HCT116 (cell line): ENCODE results near the gene ITIH4. TPM values are rescaled to one million over a fixed set of nuclear protein-coding genes. Genes with fewer than 3 reads are reported as not detected.

Experiments used
- ATAC-seq: fragments of 200-7000 bp; cut with Tn5 transposase; 2 replicates; pipeline ENCODE4 v1.9.1; 2020; ENCODE audit warnings: mild to moderate bottlenecking, moderate library complexity
- BruUV-seq: library from RNA; stranded (reverse); fragments of 400-500 nt; replicated peaks from 2 replicates; lab custom pipeline; 2021; lab: Mats Ljungman, UMichigan
- CTCF ChIA-PET: fragments of 300-600 bp; sonication (Branson Sonifier 250); formaldehyde crosslinking; loops from one replicate; lab custom pipeline; 2021; ENCODE audit warnings: antibody characterized with exemption; lab: Charles Lee
- POLR2A ChIA-PET: fragments of 300-600, 350-600 bp; sonication (Branson Sonifier 250); formaldehyde crosslinking; loops from one replicate; lab custom pipeline; 2021; ENCODE audit warnings: antibody characterized with exemption; lab: Charles Lee
- RAD21 ChIA-PET, 2 experiments: fragments of 300-600 bp; sonication (Branson Sonifier 250); formaldehyde crosslinking; loops; one replicate each; lab custom pipeline; 2023; ENCODE audit warnings: low total read pairs in 2 of 2; ENCODE audit not compliant: uncharacterized antibody in 2 of 2, unreplicated experiment in 2 of 2, low non-redundant PET in 1 of 2; lab: Charles Lee
- DNase-seq: peaks from one replicate; pipeline ENCODE4 v3.0.0-alpha.2; 2010; ENCODE audit warnings: low read depth, low spot score
- H2AFZ ChIP-seq: fragments of 200-600 bp; shearing (Covaris generic), sonication (generic); 2 replicates; pipeline ENCODE4 v1.6.1; 2017; ENCODE audit warnings: low read depth, mixed run types, mixed read lengths, antibody characterized with exemption, low read length; ENCODE audit not compliant: poor library complexity, severe bottlenecking
- H3K27ac ChIP-seq: 2 replicates; pipeline ENCODE4 v1.5.1; 2012; ENCODE audit warnings: low read depth, low read length
- H3K27me3 ChIP-seq: fragments of 200-600 bp; sonication (generic); 2 replicates; pipeline ENCODE4 v1.6.1; 2016; ENCODE audit warnings: mixed run types, low read length, mixed read lengths; ENCODE audit not compliant: insufficient read depth
- H3K36me3 ChIP-seq, 2 experiments: fragments of 200-500 bp in 1 of 2; fragments of 200-600 bp in 1 of 2; sonication (Bioruptor generic) in 1 of 2; sonication (generic) in 1 of 2; 2 replicates each; pipeline versions ENCODE4 v1.5.1 to v1.6.1; 2014 to 2016; ENCODE audit warnings: low read length in 2 of 2, inconsistent platforms in 1 of 2, mixed read lengths in 1 of 2, mixed run types in 1 of 2; ENCODE audit not compliant: insufficient read depth in 2 of 2, control insufficient read depth in 1 of 2
- H3K4me1 ChIP-seq, 2 experiments: fragments of 200-600 bp in 1 of 2; sonication (generic) in 1 of 2; 2 replicates each; pipeline versions ENCODE4 v1.5.1 to v1.6.1; 2012 to 2017; ENCODE audit warnings: low read length in 2 of 2, inconsistent platforms in 1 of 2, mild to moderate bottlenecking in 1 of 2, mixed read lengths in 1 of 2, mixed run types in 1 of 2, moderate library complexity in 1 of 2; ENCODE audit not compliant: insufficient read depth in 2 of 2, control insufficient read depth in 1 of 2
- H3K4me2 ChIP-seq: fragments of 200-600 bp; sonication (generic); 2 replicates; pipeline ENCODE4 v1.6.1; 2017; ENCODE audit warnings: mixed run types, low read length, mixed read lengths
- H3K4me3 ChIP-seq, 2 experiments: fragments of 200-600 bp in 1 of 2; sonication (generic) in 1 of 2; replicated peaks in 1 of 2; 2 replicates each; pipeline ENCODE4 v1.5.1; 2011 to 2016; ENCODE audit warnings: low read length in 2 of 2, control low read depth in 1 of 2, low read depth in 1 of 2, mild to moderate bottlenecking in 1 of 2, mixed read lengths in 1 of 2, mixed run types in 1 of 2
- H3K79me2 ChIP-seq: fragments of 200-600 bp; sonication (generic); 2 replicates; pipeline ENCODE4 v1.6.1; 2017; ENCODE audit warnings: mild to moderate bottlenecking, mixed run types, low read length, moderate library complexity, mixed read lengths; ENCODE audit not compliant: insufficient read depth
- H3K9ac ChIP-seq: fragments of 200-600 bp; sonication (generic); 2 replicates; pipeline ENCODE4 v1.6.1; 2016; ENCODE audit warnings: low read length, mixed read lengths
- H3K9me2 ChIP-seq: fragments of 200-600 bp; sonication (generic), shearing (Covaris generic); 2 replicates; pipeline ENCODE4 v1.6.1; 2017; ENCODE audit warnings: mixed run types, mild to moderate bottlenecking, moderate library complexity; ENCODE audit not compliant: insufficient read depth
- H3K9me3 ChIP-seq, 2 experiments: fragments of 200-500 bp in 1 of 2; fragments of 200-600 bp in 1 of 2; sonication (Bioruptor generic) in 1 of 2; sonication (generic) in 1 of 2; 2 replicates each; pipeline ENCODE4 v1.6.1; 2014 to 2017; ENCODE audit warnings: low read length in 2 of 2, mixed read lengths in 2 of 2, inconsistent platforms in 1 of 2, low read depth in 1 of 2, mild to moderate bottlenecking in 1 of 2, mixed run types in 1 of 2, moderate library complexity in 1 of 2; ENCODE audit not compliant: control insufficient read depth in 1 of 2, insufficient read depth in 1 of 2
- H4K20me1 ChIP-seq: fragments of 200-600 bp; sonication (generic), shearing (Covaris generic); 2 replicates; pipeline ENCODE4 v1.6.1; 2017; ENCODE audit warnings: mixed run types, mild to moderate bottlenecking, moderate library complexity; ENCODE audit not compliant: insufficient read depth
- CBX3 ChIP-seq: IDR thresholded peaks from 2 replicates; pipeline ENCODE4 v1.6.1; 2012; ENCODE audit warnings: low read depth
- CEBPB ChIP-seq: IDR thresholded peaks from 2 replicates; pipeline ENCODE4 v1.6.1; 2012; ENCODE audit warnings: low read depth
- EZH2 ChIP-seq: fragments of 200-600 bp; sonication (generic); IDR thresholded peaks from 2 replicates; pipeline ENCODE4 v1.6.1; 2017; ENCODE audit warnings: antibody characterized with exemption, mixed run types
- EZH2phosphoT487 ChIP-seq: fragments of 200-600 bp; IDR thresholded peaks from 2 replicates; pipeline ENCODE4 v1.6.1; 2018; ENCODE audit warnings: antibody characterized with exemption, borderline replicate concordance
- FOSL1 ChIP-seq: IDR thresholded peaks from 2 replicates; pipeline ENCODE4 v1.6.1; 2012; ENCODE audit warnings: low read depth
- JUND ChIP-seq: IDR thresholded peaks from 2 replicates; pipeline ENCODE4 v1.6.1; 2012
- POLR2A ChIP-seq: IDR thresholded peaks from 2 replicates; pipeline ENCODE4 v1.7.0; 2011; ENCODE audit warnings: borderline replicate concordance; ENCODE audit not compliant: insufficient read depth, insufficient read length; ENCODE audit errors: extremely low read depth
- POLR2AphosphoS5 ChIP-seq: IDR thresholded peaks from 2 replicates; pipeline ENCODE4 v1.6.1; 2011; ENCODE audit warnings: mild to moderate bottlenecking, low read depth, low read length, moderate library complexity
- SIN3A ChIP-seq: IDR thresholded peaks from 2 replicates; pipeline ENCODE4 v1.6.1; 2012; ENCODE audit warnings: low read depth
- SRF ChIP-seq: IDR thresholded peaks from 2 replicates; pipeline ENCODE4 v1.6.1; 2012; ENCODE audit warnings: low read depth
- TCF7L2 ChIP-seq: IDR thresholded peaks from 2 replicates; pipeline ENCODE4 v1.7.0; 2011; ENCODE audit warnings: borderline replicate concordance, inconsistent platforms; ENCODE audit not compliant: insufficient read depth, insufficient read length; ENCODE audit errors: extremely low read depth
- ZFX ChIP-seq: fragments of 450-650 bp; IDR thresholded peaks from 2 replicates; pipeline ENCODE4 v1.6.1; 2017
- ZNF274 ChIP-seq: fragments of 200-500 bp; sonication (Bioruptor generic); IDR thresholded peaks from 2 replicates; pipeline ENCODE4 v1.6.1; 2014; ENCODE audit warnings: mild to moderate bottlenecking, low read depth, low read length, inconsistent platforms
- intact Hi-C: fragments of 100-400 bp; cut with micrococcal nuclease; formaldehyde crosslinking; loops from 2 replicates; pipeline ENCODE4 v1.10.0; 2022
- total RNA-seq: library from RNA; stranded (reverse); gene quantifications from one replicate; pipeline ENCODE4 v1.2.1, GENCODE V29; 2021; ENCODE audit not compliant: unreplicated experiment
- TF ChIP-seq, protein P1 (sequence below): IDR thresholded peaks from 2 replicates; pipeline ENCODE4 v1.6.1; 2012
- TF ChIP-seq, protein P2 (sequence below): IDR thresholded peaks from 2 replicates; pipeline ENCODE4 v1.6.1; 2012; ENCODE audit warnings: low read depth
- TF ChIP-seq, protein P3 (sequence below): IDR thresholded peaks from 2 replicates; pipeline ENCODE4 v1.6.1; 2012
- TF ChIP-seq, protein P4 (sequence below): IDR thresholded peaks from 2 replicates; pipeline ENCODE4 v1.6.1; 2011; ENCODE audit warnings: mild to moderate bottlenecking, low read length, moderate library complexity; ENCODE audit not compliant: insufficient replicate concordance; ENCODE audit errors: extremely low read depth
- TF ChIP-seq, protein P5 (sequence below), 3 experiments: fragments of 200-600 bp in 1 of 3; sonication (generic) in 1 of 3; IDR thresholded peaks in 2 of 3; conservative IDR thresholded peaks in 1 of 3; 2 replicates each; pipeline ENCODE4 v1.5.1; 2012 to 2017; ENCODE audit warnings: low read depth in 2 of 3, low read length in 2 of 3, antibody characterized with exemption in 1 of 3, borderline replicate concordance in 1 of 3, control low read depth in 1 of 3, mild to moderate bottlenecking in 1 of 3, mixed read lengths in 1 of 3, mixed run types in 1 of 3, moderate library complexity in 1 of 3; ENCODE audit not compliant: insufficient read depth in 1 of 3

Gene ITIH4
- total RNA-seq, 1 experiment from 2014 or later: 4.1 TPM

DNA sequence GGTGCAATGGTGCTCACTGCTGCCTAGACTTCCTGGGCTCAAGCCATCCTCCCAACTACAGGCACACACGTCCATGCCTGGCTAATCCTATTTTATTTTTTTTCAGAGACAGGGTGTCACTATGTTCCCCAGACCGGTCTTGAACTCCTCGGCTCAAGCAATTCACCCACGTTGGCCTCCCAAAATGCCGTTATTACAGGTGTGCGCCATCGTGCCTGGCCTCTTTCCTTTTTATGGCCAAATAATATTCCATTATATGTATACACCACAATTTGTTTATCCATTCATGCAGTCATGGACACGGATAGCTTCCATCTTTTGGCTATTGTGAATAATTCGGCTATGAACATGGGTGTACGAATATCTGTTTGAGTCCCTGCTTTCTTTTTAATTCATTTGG is 58.8 kb downstream of the ITIH4 start:
- H3K4me2 ChIP-seq: peak overlapping the region; percentile 81
- intact Hi-C loops: no loop called here
- TF ChIP-seq POLR2A (no peak), JUND (no peak), FOSL1 (no peak), SRF (no peak), EZH2 (no peak), EZH2phosphoT487 (no peak), ZNF274 (no peak), CBX3 (no peak), SIN3A (no peak), TCF7L2 (no peak), POLR2AphosphoS5 (no peak), ZFX (no peak), CEBPB (no peak)
- TF ChIP-seq, protein P1, sequence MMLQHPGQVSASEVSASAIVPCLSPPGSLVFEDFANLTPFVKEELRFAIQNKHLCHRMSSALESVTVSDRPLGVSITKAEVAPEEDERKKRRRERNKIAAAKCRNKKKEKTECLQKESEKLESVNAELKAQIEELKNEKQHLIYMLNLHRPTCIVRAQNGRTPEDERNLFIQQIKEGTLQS: no peak
- TF ChIP-seq, protein P2, sequence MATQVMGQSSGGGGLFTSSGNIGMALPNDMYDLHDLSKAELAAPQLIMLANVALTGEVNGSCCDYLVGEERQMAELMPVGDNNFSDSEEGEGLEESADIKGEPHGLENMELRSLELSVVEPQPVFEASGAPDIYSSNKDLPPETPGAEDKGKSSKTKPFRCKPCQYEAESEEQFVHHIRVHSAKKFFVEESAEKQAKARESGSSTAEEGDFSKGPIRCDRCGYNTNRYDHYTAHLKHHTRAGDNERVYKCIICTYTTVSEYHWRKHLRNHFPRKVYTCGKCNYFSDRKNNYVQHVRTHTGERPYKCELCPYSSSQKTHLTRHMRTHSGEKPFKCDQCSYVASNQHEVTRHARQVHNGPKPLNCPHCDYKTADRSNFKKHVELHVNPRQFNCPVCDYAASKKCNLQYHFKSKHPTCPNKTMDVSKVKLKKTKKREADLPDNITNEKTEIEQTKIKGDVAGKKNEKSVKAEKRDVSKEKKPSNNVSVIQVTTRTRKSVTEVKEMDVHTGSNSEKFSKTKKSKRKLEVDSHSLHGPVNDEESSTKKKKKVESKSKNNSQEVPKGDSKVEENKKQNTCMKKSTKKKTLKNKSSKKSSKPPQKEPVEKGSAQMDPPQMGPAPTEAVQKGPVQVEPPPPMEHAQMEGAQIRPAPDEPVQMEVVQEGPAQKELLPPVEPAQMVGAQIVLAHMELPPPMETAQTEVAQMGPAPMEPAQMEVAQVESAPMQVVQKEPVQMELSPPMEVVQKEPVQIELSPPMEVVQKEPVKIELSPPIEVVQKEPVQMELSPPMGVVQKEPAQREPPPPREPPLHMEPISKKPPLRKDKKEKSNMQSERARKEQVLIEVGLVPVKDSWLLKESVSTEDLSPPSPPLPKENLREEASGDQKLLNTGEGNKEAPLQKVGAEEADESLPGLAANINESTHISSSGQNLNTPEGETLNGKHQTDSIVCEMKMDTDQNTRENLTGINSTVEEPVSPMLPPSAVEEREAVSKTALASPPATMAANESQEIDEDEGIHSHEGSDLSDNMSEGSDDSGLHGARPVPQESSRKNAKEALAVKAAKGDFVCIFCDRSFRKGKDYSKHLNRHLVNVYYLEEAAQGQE: no peak
- TF ChIP-seq, protein P3, sequence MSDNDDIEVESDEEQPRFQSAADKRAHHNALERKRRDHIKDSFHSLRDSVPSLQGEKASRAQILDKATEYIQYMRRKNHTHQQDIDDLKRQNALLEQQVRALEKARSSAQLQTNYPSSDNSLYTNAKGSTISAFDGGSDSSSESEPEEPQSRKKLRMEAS: no peak
- TF ChIP-seq, protein P4, sequence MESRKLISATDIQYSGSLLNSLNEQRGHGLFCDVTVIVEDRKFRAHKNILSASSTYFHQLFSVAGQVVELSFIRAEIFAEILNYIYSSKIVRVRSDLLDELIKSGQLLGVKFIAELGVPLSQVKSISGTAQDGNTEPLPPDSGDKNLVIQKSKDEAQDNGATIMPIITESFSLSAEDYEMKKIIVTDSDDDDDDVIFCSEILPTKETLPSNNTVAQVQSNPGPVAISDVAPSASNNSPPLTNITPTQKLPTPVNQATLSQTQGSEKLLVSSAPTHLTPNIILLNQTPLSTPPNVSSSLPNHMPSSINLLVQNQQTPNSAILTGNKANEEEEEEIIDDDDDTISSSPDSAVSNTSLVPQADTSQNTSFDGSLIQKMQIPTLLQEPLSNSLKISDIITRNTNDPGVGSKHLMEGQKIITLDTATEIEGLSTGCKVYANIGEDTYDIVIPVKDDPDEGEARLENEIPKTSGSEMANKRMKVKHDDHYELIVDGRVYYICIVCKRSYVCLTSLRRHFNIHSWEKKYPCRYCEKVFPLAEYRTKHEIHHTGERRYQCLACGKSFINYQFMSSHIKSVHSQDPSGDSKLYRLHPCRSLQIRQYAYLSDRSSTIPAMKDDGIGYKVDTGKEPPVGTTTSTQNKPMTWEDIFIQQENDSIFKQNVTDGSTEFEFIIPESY: no peak
- TF ChIP-seq, protein P5, sequence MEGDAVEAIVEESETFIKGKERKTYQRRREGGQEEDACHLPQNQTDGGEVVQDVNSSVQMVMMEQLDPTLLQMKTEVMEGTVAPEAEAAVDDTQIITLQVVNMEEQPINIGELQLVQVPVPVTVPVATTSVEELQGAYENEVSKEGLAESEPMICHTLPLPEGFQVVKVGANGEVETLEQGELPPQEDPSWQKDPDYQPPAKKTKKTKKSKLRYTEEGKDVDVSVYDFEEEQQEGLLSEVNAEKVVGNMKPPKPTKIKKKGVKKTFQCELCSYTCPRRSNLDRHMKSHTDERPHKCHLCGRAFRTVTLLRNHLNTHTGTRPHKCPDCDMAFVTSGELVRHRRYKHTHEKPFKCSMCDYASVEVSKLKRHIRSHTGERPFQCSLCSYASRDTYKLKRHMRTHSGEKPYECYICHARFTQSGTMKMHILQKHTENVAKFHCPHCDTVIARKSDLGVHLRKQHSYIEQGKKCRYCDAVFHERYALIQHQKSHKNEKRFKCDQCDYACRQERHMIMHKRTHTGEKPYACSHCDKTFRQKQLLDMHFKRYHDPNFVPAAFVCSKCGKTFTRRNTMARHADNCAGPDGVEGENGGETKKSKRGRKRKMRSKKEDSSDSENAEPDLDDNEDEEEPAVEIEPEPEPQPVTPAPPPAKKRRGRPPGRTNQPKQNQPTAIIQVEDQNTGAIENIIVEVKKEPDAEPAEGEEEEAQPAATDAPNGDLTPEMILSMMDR (IDR thresholded peaks at IDR 0.05 in 2 of 3, conservative IDR thresholded peaks at IDR 0.05 in 1 of 3; ENCODE audit: borderline replicate concordance in 1 of 3, insufficient read depth in 1 of 3, low read depth in 2 of 3, low read length in 2 of 3): no peak
- TF ChIP-seq, all 23 proteins: peak for 0
- H3K79me2 ChIP-seq: peaks cover 21% of the 10 kb centered on the region
- H3K27me3 ChIP-seq: no peaks in the 10 kb centered on the region
- H3K9me2 ChIP-seq: no peaks in the 10 kb centered on the region
- no peaks in the 10 kb centered on the region for H4K20me1 ChIP-seq
- RAD21 ChIA-PET: no interaction called here
- H3K9ac ChIP-seq: peak overlapping the region; percentile 77
- no peak for DNase-seq
- H3K9me3 ChIP-seq: no peaks in the 10 kb centered on the region
- H3K27ac ChIP-seq: peak overlapping the region; percentile 37; the same call in 1 of the 2 replicates
- H3K36me3 ChIP-seq: peaks cover 0 to 9% of the 10 kb centered on the region in 2 experiments; a peak in 2 of 4 replicates
- peaks cover 4 to 27% of the 10 kb centered on the region in 2 experiments; a peak in 3 of 4 replicates for H3K4me1 ChIP-seq
- no peak for ATAC-seq
- H3K4me3 ChIP-seq: peak overlapping the region; percentile 69 to 78
- POLR2A ChIA-PET: no interaction called here
- peak overlapping the region; percentile 94 for H2AFZ ChIP-seq
- CTCF ChIA-PET: no interaction called here
- no TSS peak for BruUV-seq
